Thoracic aorta (tissue), 2 donors: ENCODE results near the gene PAMR1. TPM values are rescaled to one million over a fixed set of nuclear protein-coding genes. Genes with fewer than 3 reads are reported as not detected.

Experiments
- ATAC-seq: fragments of 150-250 bp; one replicate; pipeline ENCODE4 v1.8.0; 2017; ENCODE audit warnings: low read depth; ENCODE audit not compliant: insufficient number of reproducible peaks, low FRiP score
- DNase-seq: peaks from one replicate; pipeline ENCODE4 v3.0.0-alpha.2; 2020; ENCODE audit warnings: low spot score
- H3K27ac ChIP-seq, 2 donors: fragments of 200-600 bp; sonication (generic); 1 replicate in 1 of 2; 2 replicates in 1 of 2; pipeline ENCODE4 v1.5.1; 2016; ENCODE audit warnings: mild to moderate bottlenecking in 2 of 2, moderate library complexity in 2 of 2
- H3K27me3 ChIP-seq: fragments of 200-600 bp; sonication (generic); replicated peaks from 2 replicates; pipeline ENCODE4 v1.6.0; 2016; ENCODE audit warnings: mild to moderate bottlenecking; ENCODE audit not compliant: insufficient read depth
- H3K36me3 ChIP-seq: fragments of 200-600 bp; sonication (generic); one replicate; pipeline ENCODE4 v1.5.1; 2016
- H3K4me1 ChIP-seq, 2 donors: fragments of 200-600 bp; sonication (generic); 1 replicate in 1 of 2; 2 replicates in 1 of 2; pipeline versions ENCODE4 v1.5.1 to v1.6.0; 2016; ENCODE audit warnings: low read depth in 2 of 2, mild to moderate bottlenecking in 1 of 2; ENCODE audit not compliant: control insufficient read depth in 1 of 2
- H3K4me3 ChIP-seq: fragments of 200-600 bp; sonication (generic); 2 replicates; pipeline ENCODE4 v1.5.1; 2016; ENCODE audit warnings: mild to moderate bottlenecking
- H3K9me3 ChIP-seq: fragments of 200-600 bp; sonication (generic); 2 replicates; pipeline ENCODE4 v1.5.1; 2016
- CTCF ChIP-seq: fragments of 200-600 bp; sonication (generic); IDR thresholded peaks from one replicate; pipeline ENCODE4 v1.5.1; 2019; ENCODE audit warnings: antibody characterized with exemption
- total RNA-seq, 2 donors: library from RNA; depleted of rRNA; stranded (reverse); fragments of >200 nt; gene quantifications; one replicate each; pipeline versions ENCODE4 v1.1.0 to v1.2.3, GENCODE V29; 2016

The PAMR1 gene
- total RNA-seq, 2 donors from 2014 or later = 4.3 TPM; not detected in 1

- peaks cover 8 to 38% of the 10 kb centered on the region in 2 donors for H3K4me1 ChIP-seq
- H3K27ac ChIP-seq = no peak overlapping the region
- no peak for ATAC-seq
Observed at GRCh38 chr11:35564245-35564595, 38.8 kb upstream of the PAMR1 start.

GRCh38 chr11:35563484-35564244, 38.2 kb upstream of the PAMR1 start:
- TF ChIP-seq CTCF = no peak
- H3K4me3 ChIP-seq = no peak overlapping the region
- peaks cover 10 to 42% of the 10 kb centered on the region in 2 donors for H3K4me1 ChIP-seq
- no peaks in the 10 kb centered on the region for H3K9me3 ChIP-seq
- no peak for ATAC-seq
- H3K27me3 ChIP-seq = no peaks in the 10 kb centered on the region
- H3K27ac ChIP-seq = no peak overlapping the region
- DNase-seq = no peak
- H3K36me3 ChIP-seq = no peaks in the 10 kb centered on the region

More at GRCh38 chr11:35564245-35564595, 38.8 kb upstream of the PAMR1 start:
- no peak for TF ChIP-seq CTCF
- H3K9me3 ChIP-seq = peaks cover 4% of the 10 kb centered on the region
- H3K36me3 ChIP-seq = no peaks in the 10 kb centered on the region
- no peak overlapping the region for H3K4me3 ChIP-seq
- H3K27me3 ChIP-seq = no peaks in the 10 kb centered on the region
- no peak for DNase-seq

GRCh38 chr11:35559949-35560348, 34.5 kb upstream of the PAMR1 start:
- no peak for DNase-seq
- no peaks in the 10 kb centered on the region for H3K36me3 ChIP-seq
- H3K27me3 ChIP-seq = no peaks in the 10 kb centered on the region
- no peak for ATAC-seq
- H3K9me3 ChIP-seq = no peaks in the 10 kb centered on the region
- TF ChIP-seq CTCF = no peak
- H3K27ac ChIP-seq = no peak overlapping the region
- H3K4me1 ChIP-seq = peaks cover 12 to 32% of the 10 kb centered on the region in 2 donors
- no peak overlapping the region for H3K4me3 ChIP-seq

- no peak overlapping the region for H3K4me3 ChIP-seq
- peak; percentile 19 for TF ChIP-seq CTCF
- H3K27me3 ChIP-seq = no peaks in the 10 kb centered on the region
- no peak for DNase-seq
- ATAC-seq = peak; percentile 87
- peaks cover 4 to 19% of the 10 kb centered on the region in 2 donors for H3K4me1 ChIP-seq
- peak overlapping the region in 1 of 2 donors; percentile 50 for H3K27ac ChIP-seq
- no peaks in the 10 kb centered on the region for H3K36me3 ChIP-seq
- H3K9me3 ChIP-seq = no peaks in the 10 kb centered on the region
Observed at GRCh38 chr11:35558513-35558912, 33.1 kb upstream of the PAMR1 start.

- no peak for TF ChIP-seq CTCF
- Histone ChIP-seq H3K9me3 (no peaks in the 10 kb centered on the region), H3K27ac (no peak overlapping the region), H3K4me1 (peaks cover 4 to 11% of the 10 kb centered on the region in 2 donors), H3K27me3 (no peaks in the 10 kb centered on the region), H3K36me3 (no peaks in the 10 kb centered on the region), H3K4me3 (no peak overlapping the region)
- DNase-seq = no peak
- ATAC-seq = no peak
Observed at GRCh38 chr11:35555488-35555887, 30.1 kb upstream of the PAMR1 start.
